AG04450 (cell line): ENCODE results near the gene LTN1. TPM values are rescaled to one million over a fixed set of nuclear protein-coding genes. Genes with fewer than 3 reads are reported as not detected.
"Not testable (repeated sequence)": the region's sequence is repeated elsewhere in the genome, so short reads cannot be mapped to it uniquely, and the experiment has no call there.

Source experiments
- CTCF ChIA-PET: fragments of 300-600, 350-600 bp; formaldehyde crosslinking; extraction: SDS; loops from one replicate; lab custom pipeline; 2022; ENCODE audit warnings: antibody characterized with exemption, inconsistent platforms; lab: Charles Lee
- POLR2A ChIA-PET: fragments of 350-600 bp; formaldehyde crosslinking; extraction: SDS; loops from one replicate; lab custom pipeline; 2021; ENCODE audit warnings: antibody characterized with exemption, inconsistent platforms; lab: Yijun Ruan, JAX
- DNase-seq: peaks from one replicate; pipeline ENCODE4 v3.0.0-alpha.2; 2011; ENCODE audit warnings: low read depth, low spot score
- H3K27ac ChIP-seq: one replicate; pipeline ENCODE4 v1.5.1; 2012; ENCODE audit warnings: low read depth, low read length, control low read depth
- H3K27me3 ChIP-seq: one replicate; pipeline ENCODE4 v1.6.0; 2012; ENCODE audit warnings: low read length; ENCODE audit not compliant: control insufficient read depth, insufficient read depth
- H3K4me3 ChIP-seq: 2 replicates; pipeline ENCODE4 v1.5.1; 2011; ENCODE audit warnings: mild to moderate bottlenecking, low read depth, low read length, control low read depth
- H3K9me3 ChIP-seq: 2 replicates; pipeline ENCODE4 v1.5.1; 2012; ENCODE audit warnings: low read length; ENCODE audit not compliant: control insufficient read depth, insufficient read depth
- CTCF ChIP-seq: IDR thresholded peaks from 2 replicates; pipeline ENCODE4 v1.5.1; 2011; ENCODE audit warnings: low read depth, low read length, control low read depth, inconsistent platforms
- polyA plus RNA-seq: library from polyadenylated mRNA; depleted of rRNA; stranded (reverse); fragments of >200 nt; gene quantifications from 2 replicates; pipeline ENCODE4 v1.2.3, GENCODE V29; 2011

Gene LTN1
- polyA plus RNA-seq, 1 experiment = 14.4 TPM

GRCh38 chr21:29007135-29007534, 14.5 kb upstream of the LTN1 start:
- CTCF ChIA-PET = no interaction called here
- TF ChIP-seq CTCF = no peak
- POLR2A ChIA-PET = no interaction called here
- Histone ChIP-seq H3K4me3 (no peak overlapping the region), H3K9me3 (no peaks in the 10 kb centered on the region; the same call in 1 of the 2 replicates), H3K27me3 (no peaks in the 10 kb centered on the region), H3K27ac (no peak overlapping the region)
- no peak for DNase-seq

- TF ChIP-seq CTCF = no peak
- ChIA-PET CTCF (no interaction called here), POLR2A (no interaction called here)
- DNase-seq = no peak
- H3K27ac ChIP-seq = no peak overlapping the region
- H3K9me3 ChIP-seq = no peaks in the 10 kb centered on the region; the same call in 1 of the 2 replicates
- no peaks in the 10 kb centered on the region for H3K27me3 ChIP-seq
- no peak overlapping the region for H3K4me3 ChIP-seq
Measured at GRCh38 chr21:29005696-29006095, 13.0 kb upstream of the LTN1 start.

GRCh38 chr21:29002442-29003144, 9.9 kb upstream of the LTN1 start:
- Histone ChIP-seq H3K27me3 (no peaks in the 10 kb centered on the region), H3K27ac (peak overlapping the region; percentile 89), H3K4me3 (peak overlapping the region; percentile 68), H3K9me3 (no peaks in the 10 kb centered on the region; the same call in 1 of the 2 replicates)
- ChIA-PET POLR2A (interaction anchor here (0.6 to 1.8 kb wide), 8 partner anchors 10 to 71 kb away, joined by 3 to 41 read pairs (median 6); partner anchors contain the start of genes CCT8, LTN1, RWDD2B and USP16), CTCF (no interaction called here)
- peak; percentile 94 for DNase-seq
- TF ChIP-seq CTCF = no peak

GRCh38 chr21:28993293-28993629, 584 bp upstream of the LTN1 start:
- no peak for TF ChIP-seq CTCF
- Histone ChIP-seq H3K27me3 (no peaks in the 10 kb centered on the region), H3K4me3 (peak overlapping the region; percentile 48), H3K9me3 (no peaks in the 10 kb centered on the region), H3K27ac (peak overlapping the region; percentile 84)
- DNase-seq = no peak
- ChIA-PET CTCF (no interaction called here), POLR2A (interaction anchor here (0.6 to 1.8 kb wide), 5 partner anchors 10 to 81 kb away, joined by 3 to 41 read pairs (median 4); partner anchors contain the start of genes CCT8 and RWDD2B)

GRCh38 chr21:28991861-28992525, 684 bp downstream of the LTN1 start:
- no peak for TF ChIP-seq CTCF
- Histone ChIP-seq H3K4me3 (peak overlapping the region; percentile 98), H3K27me3 (no peaks in the 10 kb centered on the region), H3K27ac (peak overlapping the region; percentile 74), H3K9me3 (no peaks in the 10 kb centered on the region)
- DNase-seq = no peak
- ChIA-PET CTCF (no interaction called here), POLR2A (interaction anchor here (1.2 to 1.8 kb wide), 3 partner anchors 11 to 33 kb away, joined by 4 to 41 read pairs (median 7); no protein-coding TSS in a partner anchor)

GRCh38 chr21:28988146-28988545, 4.5 kb downstream of the LTN1 start:
- H3K27me3 ChIP-seq, DNase-seq, H3K9me3 ChIP-seq, H3K27ac ChIP-seq, H3K4me3 ChIP-seq, POLR2A ChIA-PET, CTCF ChIA-PET: not testable (repeated sequence)
